ENCODE results near the gene CCDC127. TPM values are rescaled to one million over a fixed set of nuclear protein-coding genes. Genes with fewer than 3 reads are reported as not detected.

CCDC127 gene
- total and polyA plus RNA-seq, 4 donors, result 1.1 to 2.6 (median 2.1) TPM

DNA sequence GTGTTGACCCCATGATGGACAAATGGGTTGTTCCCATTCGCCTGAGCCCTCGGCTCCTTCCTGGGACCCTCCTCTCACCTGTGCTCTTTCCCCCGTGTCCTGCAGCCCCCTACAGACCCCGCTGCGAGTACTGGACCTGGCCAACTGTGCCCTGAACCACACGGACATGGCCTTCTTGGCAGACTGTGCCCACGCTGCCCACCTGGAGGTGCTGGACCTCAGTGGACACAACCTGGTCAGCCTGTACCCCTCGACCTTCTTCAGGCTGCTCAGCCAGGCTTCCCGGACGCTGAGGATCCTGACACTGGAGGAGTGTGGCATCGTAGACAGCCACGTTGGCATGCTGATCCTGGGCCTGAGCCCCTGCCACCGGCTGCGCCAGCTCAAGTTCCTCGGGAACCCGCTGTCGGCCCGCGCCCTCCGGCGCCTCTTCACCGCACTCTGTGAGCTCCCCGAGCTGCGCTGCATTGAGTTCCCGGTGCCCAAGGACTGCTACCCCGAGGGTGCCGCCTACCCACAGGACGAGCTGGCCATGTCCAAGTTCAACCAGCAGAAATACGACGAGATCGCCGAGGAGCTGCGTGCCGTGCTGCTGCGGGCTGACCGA lies 23.2 kb downstream of the CCDC127 start:
- Histone ChIP-seq H3K4me1 (ENCODE audit: control insufficient read depth in 4 of 4, insufficient read depth in 4 of 4, low read length in 3 of 4) (peaks cover 2 to 16% (median 13%) of the 10 kb centered on the region in 4 donors), H3K27me3 (ENCODE audit: control insufficient read depth in 4 of 4, insufficient read depth in 4 of 4, low read length in 3 of 4) (no peaks in the 10 kb centered on the region), H3K9ac (ENCODE audit: low read depth in 1 of 2, low read length in 2 of 2) (no peak overlapping the region), H3K9me3 (ENCODE audit: control insufficient read depth in 4 of 4, low read length in 3 of 4) (no peaks in the 10 kb centered on the region), H3K4me3 (ENCODE audit: low read depth in 1 of 3, low read length in 3 of 3) (no peak overlapping the region), H3K36me3 (ENCODE audit: control insufficient read depth in 4 of 4, insufficient read depth in 3 of 4, low read depth in 1 of 4, low read length in 3 of 4) (no peaks in the 10 kb centered on the region), H3K27ac (ENCODE audit: low read depth in 1 of 2, low read length in 2 of 2) (no peak overlapping the region)
- DNase-seq (ENCODE audit: low spot score), result no peak
- WGBS, result 95% methylated on average over 36 of the region's 36 CpGs
- TF ChIP-seq, protein P1, sequence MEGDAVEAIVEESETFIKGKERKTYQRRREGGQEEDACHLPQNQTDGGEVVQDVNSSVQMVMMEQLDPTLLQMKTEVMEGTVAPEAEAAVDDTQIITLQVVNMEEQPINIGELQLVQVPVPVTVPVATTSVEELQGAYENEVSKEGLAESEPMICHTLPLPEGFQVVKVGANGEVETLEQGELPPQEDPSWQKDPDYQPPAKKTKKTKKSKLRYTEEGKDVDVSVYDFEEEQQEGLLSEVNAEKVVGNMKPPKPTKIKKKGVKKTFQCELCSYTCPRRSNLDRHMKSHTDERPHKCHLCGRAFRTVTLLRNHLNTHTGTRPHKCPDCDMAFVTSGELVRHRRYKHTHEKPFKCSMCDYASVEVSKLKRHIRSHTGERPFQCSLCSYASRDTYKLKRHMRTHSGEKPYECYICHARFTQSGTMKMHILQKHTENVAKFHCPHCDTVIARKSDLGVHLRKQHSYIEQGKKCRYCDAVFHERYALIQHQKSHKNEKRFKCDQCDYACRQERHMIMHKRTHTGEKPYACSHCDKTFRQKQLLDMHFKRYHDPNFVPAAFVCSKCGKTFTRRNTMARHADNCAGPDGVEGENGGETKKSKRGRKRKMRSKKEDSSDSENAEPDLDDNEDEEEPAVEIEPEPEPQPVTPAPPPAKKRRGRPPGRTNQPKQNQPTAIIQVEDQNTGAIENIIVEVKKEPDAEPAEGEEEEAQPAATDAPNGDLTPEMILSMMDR (IDR thresholded peaks at IDR 0.05; ENCODE audit: low read depth, low read length, missing input control), result no peak
- TF ChIP-seq, protein P2, sequence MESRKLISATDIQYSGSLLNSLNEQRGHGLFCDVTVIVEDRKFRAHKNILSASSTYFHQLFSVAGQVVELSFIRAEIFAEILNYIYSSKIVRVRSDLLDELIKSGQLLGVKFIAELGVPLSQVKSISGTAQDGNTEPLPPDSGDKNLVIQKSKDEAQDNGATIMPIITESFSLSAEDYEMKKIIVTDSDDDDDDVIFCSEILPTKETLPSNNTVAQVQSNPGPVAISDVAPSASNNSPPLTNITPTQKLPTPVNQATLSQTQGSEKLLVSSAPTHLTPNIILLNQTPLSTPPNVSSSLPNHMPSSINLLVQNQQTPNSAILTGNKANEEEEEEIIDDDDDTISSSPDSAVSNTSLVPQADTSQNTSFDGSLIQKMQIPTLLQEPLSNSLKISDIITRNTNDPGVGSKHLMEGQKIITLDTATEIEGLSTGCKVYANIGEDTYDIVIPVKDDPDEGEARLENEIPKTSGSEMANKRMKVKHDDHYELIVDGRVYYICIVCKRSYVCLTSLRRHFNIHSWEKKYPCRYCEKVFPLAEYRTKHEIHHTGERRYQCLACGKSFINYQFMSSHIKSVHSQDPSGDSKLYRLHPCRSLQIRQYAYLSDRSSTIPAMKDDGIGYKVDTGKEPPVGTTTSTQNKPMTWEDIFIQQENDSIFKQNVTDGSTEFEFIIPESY (IDR thresholded peaks at IDR 0.05), result no peak
- TF ChIP-seq GABPA (IDR thresholded peaks at IDR 0.05 in 1 of 2, conservative IDR thresholded peaks at IDR 0.05 in 1 of 2) (no peak), EGR1 (IDR thresholded peaks at IDR 0.05; ENCODE audit: low read depth in 2 of 2) (no peak), FOXA1 (IDR thresholded peaks at IDR 0.05) (no peak), HNF4A (conservative IDR thresholded peaks at IDR 0.05) (no peak), HNF4G (IDR thresholded peaks at IDR 0.05) (no peak), JUND (IDR thresholded peaks at IDR 0.05) (no peak), YY1 (IDR thresholded peaks at IDR 0.05) (no peak), SP1 (IDR thresholded peaks at IDR 0.05) (no peak), NR2F2 (IDR thresholded peaks at IDR 0.05) (no peak), RXRA (IDR thresholded peaks at IDR 0.05) (no peak), RAD21 (IDR thresholded peaks at IDR 0.05) (no peak), FOXA2 (IDR thresholded peaks at IDR 0.05) (no peak), TAF1 (conservative IDR thresholded peaks at IDR 0.05) (no peak)
- TF ChIP-seq, protein P3, sequence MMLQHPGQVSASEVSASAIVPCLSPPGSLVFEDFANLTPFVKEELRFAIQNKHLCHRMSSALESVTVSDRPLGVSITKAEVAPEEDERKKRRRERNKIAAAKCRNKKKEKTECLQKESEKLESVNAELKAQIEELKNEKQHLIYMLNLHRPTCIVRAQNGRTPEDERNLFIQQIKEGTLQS (IDR thresholded peaks at IDR 0.05), result no peak
- TF ChIP-seq, protein P4, sequence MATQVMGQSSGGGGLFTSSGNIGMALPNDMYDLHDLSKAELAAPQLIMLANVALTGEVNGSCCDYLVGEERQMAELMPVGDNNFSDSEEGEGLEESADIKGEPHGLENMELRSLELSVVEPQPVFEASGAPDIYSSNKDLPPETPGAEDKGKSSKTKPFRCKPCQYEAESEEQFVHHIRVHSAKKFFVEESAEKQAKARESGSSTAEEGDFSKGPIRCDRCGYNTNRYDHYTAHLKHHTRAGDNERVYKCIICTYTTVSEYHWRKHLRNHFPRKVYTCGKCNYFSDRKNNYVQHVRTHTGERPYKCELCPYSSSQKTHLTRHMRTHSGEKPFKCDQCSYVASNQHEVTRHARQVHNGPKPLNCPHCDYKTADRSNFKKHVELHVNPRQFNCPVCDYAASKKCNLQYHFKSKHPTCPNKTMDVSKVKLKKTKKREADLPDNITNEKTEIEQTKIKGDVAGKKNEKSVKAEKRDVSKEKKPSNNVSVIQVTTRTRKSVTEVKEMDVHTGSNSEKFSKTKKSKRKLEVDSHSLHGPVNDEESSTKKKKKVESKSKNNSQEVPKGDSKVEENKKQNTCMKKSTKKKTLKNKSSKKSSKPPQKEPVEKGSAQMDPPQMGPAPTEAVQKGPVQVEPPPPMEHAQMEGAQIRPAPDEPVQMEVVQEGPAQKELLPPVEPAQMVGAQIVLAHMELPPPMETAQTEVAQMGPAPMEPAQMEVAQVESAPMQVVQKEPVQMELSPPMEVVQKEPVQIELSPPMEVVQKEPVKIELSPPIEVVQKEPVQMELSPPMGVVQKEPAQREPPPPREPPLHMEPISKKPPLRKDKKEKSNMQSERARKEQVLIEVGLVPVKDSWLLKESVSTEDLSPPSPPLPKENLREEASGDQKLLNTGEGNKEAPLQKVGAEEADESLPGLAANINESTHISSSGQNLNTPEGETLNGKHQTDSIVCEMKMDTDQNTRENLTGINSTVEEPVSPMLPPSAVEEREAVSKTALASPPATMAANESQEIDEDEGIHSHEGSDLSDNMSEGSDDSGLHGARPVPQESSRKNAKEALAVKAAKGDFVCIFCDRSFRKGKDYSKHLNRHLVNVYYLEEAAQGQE (IDR thresholded peaks at IDR 0.05), result no peak
- TF ChIP-seq, protein P5, sequence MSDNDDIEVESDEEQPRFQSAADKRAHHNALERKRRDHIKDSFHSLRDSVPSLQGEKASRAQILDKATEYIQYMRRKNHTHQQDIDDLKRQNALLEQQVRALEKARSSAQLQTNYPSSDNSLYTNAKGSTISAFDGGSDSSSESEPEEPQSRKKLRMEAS (IDR thresholded peaks at IDR 0.05), result no peak
